ENCODE data around the gene RTL10.

Gene RTL10

GRCh38 chr22:19811211-19811621 lies 43.5 kb downstream of the RTL10 start:
- no peaks in the 10 kb centered on the region for H3K36me3 ChIP-seq

GRCh38 chr22:19810381-19811201 lies 44.1 kb downstream of the RTL10 start:
- no peaks in the 10 kb centered on the region for H3K9me3 ChIP-seq
- H3K4me1 ChIP-seq (ENCODE audit: control insufficient read depth in 1 of 2, insufficient read depth in 1 of 2, low read depth in 1 of 2, low read length in 1 of 2), result no peaks in the 10 kb centered on the region
- TF ChIP-seq, protein P1, sequence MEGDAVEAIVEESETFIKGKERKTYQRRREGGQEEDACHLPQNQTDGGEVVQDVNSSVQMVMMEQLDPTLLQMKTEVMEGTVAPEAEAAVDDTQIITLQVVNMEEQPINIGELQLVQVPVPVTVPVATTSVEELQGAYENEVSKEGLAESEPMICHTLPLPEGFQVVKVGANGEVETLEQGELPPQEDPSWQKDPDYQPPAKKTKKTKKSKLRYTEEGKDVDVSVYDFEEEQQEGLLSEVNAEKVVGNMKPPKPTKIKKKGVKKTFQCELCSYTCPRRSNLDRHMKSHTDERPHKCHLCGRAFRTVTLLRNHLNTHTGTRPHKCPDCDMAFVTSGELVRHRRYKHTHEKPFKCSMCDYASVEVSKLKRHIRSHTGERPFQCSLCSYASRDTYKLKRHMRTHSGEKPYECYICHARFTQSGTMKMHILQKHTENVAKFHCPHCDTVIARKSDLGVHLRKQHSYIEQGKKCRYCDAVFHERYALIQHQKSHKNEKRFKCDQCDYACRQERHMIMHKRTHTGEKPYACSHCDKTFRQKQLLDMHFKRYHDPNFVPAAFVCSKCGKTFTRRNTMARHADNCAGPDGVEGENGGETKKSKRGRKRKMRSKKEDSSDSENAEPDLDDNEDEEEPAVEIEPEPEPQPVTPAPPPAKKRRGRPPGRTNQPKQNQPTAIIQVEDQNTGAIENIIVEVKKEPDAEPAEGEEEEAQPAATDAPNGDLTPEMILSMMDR (IDR thresholded peaks at IDR 0.05), result no peak
- H3K4me3 ChIP-seq (ENCODE audit: low read depth in 1 of 2, low read length in 1 of 2), result no peak overlapping the region
- no peak overlapping the region for H3K27ac ChIP-seq
- H3K36me3 ChIP-seq, result no peaks in the 10 kb centered on the region
- H3K27me3 ChIP-seq, result no peaks in the 10 kb centered on the region

More at GRCh38 chr22:19811211-19811621, 43.5 kb downstream of the RTL10 start:
- Histone ChIP-seq H3K9me3 (no peaks in the 10 kb centered on the region), H3K27ac (no peak overlapping the region), H3K27me3 (no peaks in the 10 kb centered on the region), H3K4me3 (ENCODE audit: low read depth in 1 of 2, low read length in 1 of 2) (no peak overlapping the region), H3K4me1 (ENCODE audit: control insufficient read depth in 1 of 2, insufficient read depth in 1 of 2, low read depth in 1 of 2, low read length in 1 of 2) (no peaks in the 10 kb centered on the region)
- TF ChIP-seq, protein P1 (IDR thresholded peaks at IDR 0.05), result no peak

GRCh38 chr22:19809741-19810140 lies 44.9 kb downstream of the RTL10 start:
- H3K36me3 ChIP-seq, result no peaks in the 10 kb centered on the region
- no peak overlapping the region for H3K27ac ChIP-seq
- H3K4me1 ChIP-seq (ENCODE audit: control insufficient read depth in 1 of 2, insufficient read depth in 1 of 2, low read depth in 1 of 2, low read length in 1 of 2), result no peaks in the 10 kb centered on the region
- no peaks in the 10 kb centered on the region for H3K27me3 ChIP-seq
- no peaks in the 10 kb centered on the region for H3K9me3 ChIP-seq
- TF ChIP-seq, protein P1 (IDR thresholded peaks at IDR 0.05), result no peak
- no peak overlapping the region for H3K4me3 ChIP-seq (ENCODE audit: low read depth in 1 of 2, low read length in 1 of 2)

DNA sequence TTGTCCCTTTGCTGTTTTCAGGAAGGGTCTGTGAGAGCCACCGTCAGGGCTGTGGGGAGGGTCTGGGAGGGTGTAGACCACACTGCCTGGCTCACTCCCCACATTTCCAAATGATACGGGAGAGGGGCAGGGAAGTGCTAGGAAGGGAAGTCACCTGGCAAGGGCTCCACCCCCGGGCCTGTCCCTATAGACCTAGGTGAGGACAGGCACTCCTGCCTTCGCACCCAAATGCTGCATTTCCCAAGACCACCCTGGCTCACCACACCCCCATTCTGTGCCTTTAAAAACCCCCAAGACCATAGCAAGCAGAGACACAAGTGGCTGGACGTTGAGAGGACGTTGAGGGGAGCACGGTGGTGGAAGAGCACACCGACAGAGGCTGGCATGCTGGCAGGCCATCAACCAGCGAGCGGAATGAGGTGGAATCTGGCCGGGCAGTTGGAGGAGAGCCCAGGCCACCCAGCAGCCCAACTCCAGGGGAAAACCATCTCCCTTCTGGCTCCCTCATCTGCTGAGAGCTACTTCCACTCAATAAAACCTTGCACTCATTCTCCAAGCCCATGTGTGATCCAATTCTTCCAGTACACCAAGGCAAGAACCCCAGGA lies 45.7 kb downstream of the RTL10 start:
- no peaks in the 10 kb centered on the region for H3K36me3 ChIP-seq
- TF ChIP-seq, protein P1 (IDR thresholded peaks at IDR 0.05), result no peak
- H3K9me3 ChIP-seq, result no peaks in the 10 kb centered on the region
- H3K4me1 ChIP-seq (ENCODE audit: control insufficient read depth in 1 of 2, insufficient read depth in 1 of 2, low read depth in 1 of 2, low read length in 1 of 2), result no peaks in the 10 kb centered on the region
- no peak overlapping the region for H3K4me3 ChIP-seq (ENCODE audit: low read depth in 1 of 2, low read length in 1 of 2)
- no peaks in the 10 kb centered on the region for H3K27me3 ChIP-seq
- H3K27ac ChIP-seq, result no peak overlapping the region

GRCh38 chr22:19807914-19808872 lies 46.5 kb downstream of the RTL10 start:
- TF ChIP-seq, protein P1 (IDR thresholded peaks at IDR 0.05), result no peak

More at GRCh38 chr22:19807914-19808872, 46.5 kb downstream of the RTL10 start:
- H3K36me3 ChIP-seq, result no peaks in the 10 kb centered on the region
- H3K9me3 ChIP-seq, result no peaks in the 10 kb centered on the region
- H3K4me1 ChIP-seq (ENCODE audit: control insufficient read depth in 1 of 2, insufficient read depth in 1 of 2, low read depth in 1 of 2, low read length in 1 of 2), result no peaks in the 10 kb centered on the region
- no peak overlapping the region for H3K4me3 ChIP-seq (ENCODE audit: low read depth in 1 of 2, low read length in 1 of 2)
- H3K27ac ChIP-seq, result no peak overlapping the region
- H3K27me3 ChIP-seq, result no peaks in the 10 kb centered on the region

Measured in neutrophil (primary cell).